Peyer's patch (tissue), 4 donors: Measurements from ENCODE around the gene FAM219A. TPM values are rescaled to one million over a fixed set of nuclear protein-coding genes. Genes with fewer than 3 reads are reported as not detected.

ENCODE experiments used
- DNase-seq, 3 donors: peaks; one replicate each; pipeline ENCODE4 v3.0.0-alpha.2; 2017 to 2019
- H3K27ac ChIP-seq, 4 donors: fragments of 200-600 bp; sonication (generic); one replicate each; pipeline ENCODE4 v1.5.1; 2016 to 2019
- H3K27me3 ChIP-seq, 2 donors: fragments of 200-600 bp; sonication (generic); one replicate each; pipeline ENCODE4 v1.5.1; 2019
- H3K36me3 ChIP-seq, 3 donors: fragments of 200-600 bp; sonication (generic); one replicate each; pipeline ENCODE4 v1.5.1; 2016 to 2019
- H3K4me1 ChIP-seq, 4 donors: fragments of 200-600 bp; sonication (generic); one replicate each; pipeline ENCODE4 v1.5.1; 2016 to 2019
- H3K4me3 ChIP-seq, 4 donors: fragments of 200-600 bp; sonication (generic); 1 replicate in 3 of 4; 2 replicates in 1 of 4; pipeline ENCODE4 v1.5.1; 2016 to 2019; ENCODE audit warnings: mild to moderate bottlenecking in 1 of 4
- H3K9me3 ChIP-seq, 4 donors: fragments of 200-600 bp; sonication (generic); one replicate each; pipeline ENCODE4 v1.5.1; 2016 to 2019; ENCODE audit warnings: mild to moderate bottlenecking in 1 of 4
- POLR2A ChIP-seq, 2 donors: fragments of 450-650 bp; IDR thresholded peaks; one replicate each; pipeline ENCODE4 v1.5.1; 2017; ENCODE audit warnings: antibody characterized with exemption in 2 of 2, mild to moderate bottlenecking in 2 of 2, moderate library complexity in 2 of 2
- total RNA-seq, 4 donors: library from RNA; depleted of rRNA; stranded (reverse); fragments of >200 nt; gene quantifications; one replicate each; pipeline ENCODE4 v1.1.0, GENCODE V29; 2016
- TF ChIP-seq, protein P1 (sequence below), 6 experiments: fragments of 450-650 bp in 4 of 6; fragments of 200-600 bp in 2 of 6; sonication (generic) in 1 of 6; IDR thresholded peaks; one replicate each; pipeline ENCODE4 v1.5.1; 2017 to 2019; ENCODE audit warnings: antibody characterized with exemption in 6 of 6, mild to moderate bottlenecking in 3 of 6, moderate library complexity in 1 of 6

FAM219A gene
- total RNA-seq, 4 donors from 2014 or later: 6.0 to 13.2 (median 9.5) TPM

DNA sequence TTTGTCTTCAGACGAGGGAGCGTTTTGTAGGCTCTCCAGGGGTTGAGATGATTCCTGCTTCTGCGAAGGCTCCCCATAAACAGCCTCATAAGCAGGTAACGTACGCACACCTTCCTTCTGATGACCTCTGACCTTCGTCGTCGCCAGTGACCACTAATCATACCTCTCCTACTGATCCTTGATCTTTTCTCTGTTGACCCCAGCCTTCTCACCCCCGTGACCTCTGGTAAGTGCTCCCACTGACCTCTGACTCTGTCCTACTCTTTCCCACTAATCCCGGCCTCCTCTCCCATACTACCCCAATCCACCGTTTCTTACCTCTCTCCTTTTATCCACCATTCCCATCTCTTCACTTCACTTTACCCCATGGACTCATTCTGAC, 580 bp upstream of the FAM219A start:
- Histone ChIP-seq H3K27ac (no peak overlapping the region), H3K36me3 (no peaks in the 10 kb centered on the region), H3K4me3 (peak overlapping the region in 2 of 4 donors; percentile 12 to 94), H3K27me3 (no peaks in the 10 kb centered on the region), H3K9me3 (no peaks in the 10 kb centered on the region), H3K4me1 (peaks cover 0 to 14% (median 6%) of the 10 kb centered on the region in 4 donors)
- DNase-seq: no peak
- no peak for TF ChIP-seq POLR2A (IDR thresholded peaks at IDR 0.05)

DNA sequence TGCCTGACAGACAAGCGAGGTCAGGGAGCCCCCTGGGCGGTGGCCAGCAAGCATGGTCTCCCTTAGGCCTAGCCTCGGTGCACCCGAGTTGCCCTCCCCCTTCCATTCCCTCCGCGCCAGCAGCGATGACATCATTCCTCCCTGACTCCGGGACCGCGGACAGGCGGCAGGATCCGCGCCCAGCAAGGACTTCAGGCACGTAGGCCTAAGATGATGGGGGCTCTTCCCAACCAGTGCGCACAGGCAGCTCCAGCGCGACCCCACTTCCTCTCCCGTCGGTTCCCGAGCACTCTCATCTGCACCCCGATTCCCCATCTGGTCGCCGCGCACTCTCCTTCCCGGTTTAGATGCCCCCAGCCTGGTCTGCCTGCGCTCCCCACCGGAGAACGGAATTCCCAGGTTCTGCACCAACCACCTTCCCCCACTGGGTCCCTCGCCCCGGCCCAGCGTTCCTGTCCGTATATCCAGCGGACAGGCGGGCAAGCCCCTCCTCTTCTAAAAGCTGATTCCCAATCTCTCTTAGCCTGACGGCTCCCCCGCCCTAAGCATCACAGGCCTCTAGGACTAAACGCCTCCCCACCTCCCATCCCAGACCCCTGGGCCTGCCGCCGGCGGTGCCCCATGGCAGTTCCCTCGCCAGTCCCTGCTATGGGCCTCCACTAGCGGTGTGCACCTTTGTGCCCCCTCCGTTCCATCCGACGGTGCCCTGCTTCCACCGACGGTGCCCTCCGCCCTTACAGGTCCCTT, 931 bp downstream of the FAM219A start:
- DNase-seq: peak in 2 of 3 donors; percentile 57 to 64
- H3K27me3 ChIP-seq: no peaks in the 10 kb centered on the region
- H3K27ac ChIP-seq: peak overlapping the region; percentile 45 to 87 (median 70)
- no peaks in the 10 kb centered on the region for H3K9me3 ChIP-seq
- peaks cover 0 to 14% (median 6%) of the 10 kb centered on the region in 4 donors for H3K4me1 ChIP-seq
- H3K4me3 ChIP-seq: peak overlapping the region; percentile 66 to 95 (median 80)
- H3K36me3 ChIP-seq: no peaks in the 10 kb centered on the region
- TF ChIP-seq POLR2A (IDR thresholded peaks at IDR 0.05): no peak
- TF ChIP-seq, protein P1, sequence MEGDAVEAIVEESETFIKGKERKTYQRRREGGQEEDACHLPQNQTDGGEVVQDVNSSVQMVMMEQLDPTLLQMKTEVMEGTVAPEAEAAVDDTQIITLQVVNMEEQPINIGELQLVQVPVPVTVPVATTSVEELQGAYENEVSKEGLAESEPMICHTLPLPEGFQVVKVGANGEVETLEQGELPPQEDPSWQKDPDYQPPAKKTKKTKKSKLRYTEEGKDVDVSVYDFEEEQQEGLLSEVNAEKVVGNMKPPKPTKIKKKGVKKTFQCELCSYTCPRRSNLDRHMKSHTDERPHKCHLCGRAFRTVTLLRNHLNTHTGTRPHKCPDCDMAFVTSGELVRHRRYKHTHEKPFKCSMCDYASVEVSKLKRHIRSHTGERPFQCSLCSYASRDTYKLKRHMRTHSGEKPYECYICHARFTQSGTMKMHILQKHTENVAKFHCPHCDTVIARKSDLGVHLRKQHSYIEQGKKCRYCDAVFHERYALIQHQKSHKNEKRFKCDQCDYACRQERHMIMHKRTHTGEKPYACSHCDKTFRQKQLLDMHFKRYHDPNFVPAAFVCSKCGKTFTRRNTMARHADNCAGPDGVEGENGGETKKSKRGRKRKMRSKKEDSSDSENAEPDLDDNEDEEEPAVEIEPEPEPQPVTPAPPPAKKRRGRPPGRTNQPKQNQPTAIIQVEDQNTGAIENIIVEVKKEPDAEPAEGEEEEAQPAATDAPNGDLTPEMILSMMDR (IDR thresholded peaks at IDR 0.05): peak in 1 of 6 experiments; percentile 3

DNA sequence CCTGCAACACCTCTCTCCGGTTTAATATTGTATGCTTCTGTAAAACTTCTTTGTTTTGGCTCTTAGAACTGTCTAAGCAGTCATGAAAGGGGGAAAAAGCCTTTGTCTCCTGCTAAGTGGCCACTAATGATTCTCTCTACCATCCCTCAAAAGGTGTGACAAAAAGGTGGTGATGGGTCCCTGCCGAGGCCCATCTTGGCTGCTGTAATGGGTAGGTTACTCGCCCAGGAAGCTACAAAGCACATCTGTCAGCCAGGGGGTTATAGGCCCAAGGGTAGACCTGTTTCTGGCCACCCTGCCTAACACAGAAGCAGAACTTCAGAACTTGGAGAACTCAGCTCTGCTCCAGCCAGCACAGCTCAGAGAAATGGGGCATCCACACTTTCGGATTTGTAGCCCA, 1.6 kb downstream of the FAM219A start:
- Histone ChIP-seq H3K9me3 (no peaks in the 10 kb centered on the region), H3K27ac (peak overlapping the region in 3 of 4 donors; percentile 68 to 87 (median 72)), H3K4me3 (peak overlapping the region in 3 of 4 donors; percentile 66 to 95 (median 67)), H3K4me1 (peaks cover 0 to 14% (median 6%) of the 10 kb centered on the region in 4 donors), H3K36me3 (no peaks in the 10 kb centered on the region), H3K27me3 (no peaks in the 10 kb centered on the region)
- DNase-seq: no peak
- TF ChIP-seq POLR2A (IDR thresholded peaks at IDR 0.05): no peak
- TF ChIP-seq, protein P1 (IDR thresholded peaks at IDR 0.05): no peak

GRCh38 chr9:34456151-34456550, 2.2 kb downstream of the FAM219A start:
- Histone ChIP-seq H3K27ac (no peak overlapping the region), H3K27me3 (no peaks in the 10 kb centered on the region), H3K4me3 (no peak overlapping the region), H3K4me1 (peaks cover 0 to 14% (median 6%) of the 10 kb centered on the region in 4 donors), H3K36me3 (no peaks in the 10 kb centered on the region), H3K9me3 (no peaks in the 10 kb centered on the region)
- TF ChIP-seq POLR2A (IDR thresholded peaks at IDR 0.05): no peak
- TF ChIP-seq, protein P1 (IDR thresholded peaks at IDR 0.05): no peak
- no peak for DNase-seq

DNA sequence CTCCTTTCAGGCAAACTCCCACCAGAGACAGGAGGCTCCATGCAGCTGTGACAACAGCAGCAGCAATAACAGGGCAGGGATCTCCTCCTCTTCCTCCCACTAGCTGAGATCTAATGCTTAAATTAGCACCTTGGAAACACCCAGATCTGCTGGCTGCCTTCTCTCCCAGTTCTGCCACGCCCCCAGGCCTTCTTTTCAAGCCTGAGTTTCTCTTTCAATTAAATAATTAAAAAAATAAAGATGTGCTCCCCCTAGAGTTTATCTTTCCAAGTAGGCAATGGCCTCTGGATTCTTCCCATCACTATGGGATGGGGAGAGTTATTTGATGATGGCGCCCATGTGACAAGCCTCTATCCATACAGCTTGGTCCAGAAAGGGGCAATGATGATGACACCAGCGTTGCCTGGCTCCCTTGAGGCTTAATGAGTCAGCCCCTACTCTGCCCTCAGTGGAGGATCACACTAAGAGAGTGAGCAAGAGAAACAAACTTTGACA, 3.8 kb downstream of the FAM219A start:
- H3K36me3 ChIP-seq: no peaks in the 10 kb centered on the region
- peaks cover 0 to 14% (median 6%) of the 10 kb centered on the region in 4 donors for H3K4me1 ChIP-seq
- H3K27ac ChIP-seq: no peak overlapping the region
- no peak for TF ChIP-seq POLR2A (IDR thresholded peaks at IDR 0.05)
- TF ChIP-seq, protein P1 (IDR thresholded peaks at IDR 0.05): no peak
- no peak overlapping the region for H3K4me3 ChIP-seq
- H3K9me3 ChIP-seq: no peaks in the 10 kb centered on the region
- DNase-seq: no peak
- H3K27me3 ChIP-seq: no peaks in the 10 kb centered on the region

DNA sequence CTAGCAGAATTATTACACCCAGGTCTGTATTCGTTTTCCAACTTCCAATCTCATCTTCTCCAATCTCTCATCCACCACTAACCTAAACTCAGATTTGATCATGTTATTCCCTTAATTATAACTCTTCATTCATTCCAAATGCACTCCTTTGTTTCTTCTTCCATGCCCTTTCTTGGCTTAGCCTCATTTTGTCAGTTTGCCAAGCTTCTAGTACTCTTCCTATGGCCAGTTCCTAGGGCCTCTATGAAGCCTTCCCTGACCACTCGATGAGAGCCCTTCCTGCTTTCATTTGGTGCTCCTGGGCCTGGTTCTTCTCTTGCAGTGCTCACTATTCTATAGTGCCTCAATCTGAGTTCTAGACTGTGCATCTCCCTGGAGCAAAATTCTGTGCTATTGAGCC, 5.8 kb downstream of the FAM219A start:
- TF ChIP-seq POLR2A (IDR thresholded peaks at IDR 0.05): no peak
- TF ChIP-seq, protein P1 (IDR thresholded peaks at IDR 0.05): no peak
- Histone ChIP-seq H3K4me1 (peaks cover 0 to 9% (median 5%) of the 10 kb centered on the region in 4 donors), H3K4me3 (no peak overlapping the region), H3K36me3 (no peaks in the 10 kb centered on the region), H3K27ac (no peak overlapping the region), H3K27me3 (no peaks in the 10 kb centered on the region), H3K9me3 (no peaks in the 10 kb centered on the region)
- DNase-seq: no peak
